ENCODE data around the gene PCDHAC2. TPM values are rescaled to one million over a fixed set of nuclear protein-coding genes. Genes with fewer than 3 reads are reported as not detected.

The PCDHAC2 gene
- total RNA-seq, 1 experiment from 2014 or later = 0.03 TPM

- DNase-seq (ENCODE audit: low spot score) = no peak
Measured at GRCh38 chr5:140982083-140982716, 15.9 kb downstream of the PCDHAC2 start.

- no peak for DNase-seq (ENCODE audit: low spot score)
Measured at GRCh38 chr5:140986117-140986521, 19.8 kb downstream of the PCDHAC2 start.

- no peak for DNase-seq (ENCODE audit: low spot score)
Measured at GRCh38 chr5:140988100-140988499, 21.8 kb downstream of the PCDHAC2 start.

GRCh38 chr5:140988608-140989007, 22.3 kb downstream of the PCDHAC2 start:
- DNase-seq (ENCODE audit: low spot score) = no peak

- no peak for DNase-seq (ENCODE audit: low spot score)
Measured at GRCh38 chr5:140989254-140990020, 23.2 kb downstream of the PCDHAC2 start.

- no peak for DNase-seq (ENCODE audit: low spot score)
Measured at GRCh38 chr5:140992828-140993227, 26.6 kb downstream of the PCDHAC2 start.

GRCh38 chr5:140996060-140996459, 29.8 kb downstream of the PCDHAC2 start:
- no peak for DNase-seq (ENCODE audit: low spot score)

GRCh38 chr5:140998921-140999410, 32.7 kb downstream of the PCDHAC2 start:
- no peak for DNase-seq (ENCODE audit: low spot score)

GRCh38 chr5:141001446-141001843, 35.2 kb downstream of the PCDHAC2 start:
- peak; percentile 36 for DNase-seq (ENCODE audit: low spot score)

GRCh38 chr5:141001844-141002604, 35.7 kb downstream of the PCDHAC2 start:
- DNase-seq (ENCODE audit: low spot score) = peak; percentile 16

- DNase-seq (ENCODE audit: low spot score) = no peak
Measured at GRCh38 chr5:141002605-141002965, 36.3 kb downstream of the PCDHAC2 start.

GRCh38 chr5:141003031-141003430, 36.8 kb downstream of the PCDHAC2 start:
- no peak for DNase-seq (ENCODE audit: low spot score)

- peak; percentile 50 for DNase-seq (ENCODE audit: low spot score)
Measured at GRCh38 chr5:141003791-141004611, 37.7 kb downstream of the PCDHAC2 start.

- DNase-seq (ENCODE audit: low spot score) = no peak
Measured at GRCh38 chr5:141007791-141008190, 41.5 kb downstream of the PCDHAC2 start.

GRCh38 chr5:141010047-141010793, 43.9 kb downstream of the PCDHAC2 start:
- no peak for DNase-seq (ENCODE audit: low spot score)

GRCh38 chr5:141017943-141018342, 51.7 kb downstream of the PCDHAC2 start:
- no peak for DNase-seq (ENCODE audit: low spot score)
